Esophagus squamous epithelium (tissue), 5 donors: ENCODE results near the gene ANKRD42. TPM values are rescaled to one million over a fixed set of nuclear protein-coding genes. Genes with fewer than 3 reads are reported as not detected.

Source experiments
- DNase-seq: peaks from one replicate; lab custom pipeline; 2025; lab: John Stamatoyannopoulos, UW
- H3K27ac ChIP-seq, 4 donors: fragments of 200-600 bp; sonication (generic); one replicate each; pipeline ENCODE4 v1.5.1; 2016 to 2019; ENCODE audit warnings: mild to moderate bottlenecking in 1 of 4
- H3K27me3 ChIP-seq, 4 donors: fragments of 200-600 bp; sonication (generic); 1 replicate in 3 of 4; 2 replicates in 1 of 4; pipeline versions ENCODE4 v1.5.1 to v1.6.0; 2017 to 2021; ENCODE audit warnings: antibody characterized with exemption in 1 of 4
- H3K36me3 ChIP-seq, 3 donors: fragments of 200-600 bp; sonication (generic); one replicate each; pipeline ENCODE4 v1.5.1; 2016 to 2019
- H3K4me1 ChIP-seq, 3 donors: fragments of 200-600 bp; sonication (generic); one replicate each; pipeline ENCODE4 v1.5.1; 2017 to 2019
- H3K4me3 ChIP-seq, 4 donors: fragments of 200-600 bp; sonication (generic); 1 replicate in 3 of 4; 2 replicates in 1 of 4; pipeline ENCODE4 v1.5.1; 2016 to 2019; ENCODE audit warnings: mild to moderate bottlenecking in 2 of 4, moderate library complexity in 1 of 4
- H3K9me3 ChIP-seq, 3 donors: fragments of 200-600 bp; sonication (generic); one replicate each; pipeline ENCODE4 v1.5.1; 2016 to 2019
- CTCF ChIP-seq, 6 experiments: fragments of 450-650 bp in 4 of 6; fragments of 200-600 bp in 2 of 6; sonication (generic) in 2 of 6; IDR thresholded peaks; one replicate each; pipeline ENCODE4 v1.5.1; 2016 to 2019; ENCODE audit warnings: antibody characterized with exemption in 6 of 6, mild to moderate bottlenecking in 4 of 6, moderate library complexity in 4 of 6
- POLR2A ChIP-seq, 4 donors: fragments of 450-650 bp; IDR thresholded peaks; one replicate each; pipeline ENCODE4 v1.6.1; 2017; ENCODE audit warnings: antibody characterized with exemption in 4 of 4, mild to moderate bottlenecking in 4 of 4, moderate library complexity in 3 of 4
- WGBS, 2 donors: methylation state at CpG; one replicate each; pipeline ENCODE4 v1.1.5; 2018; 5-methylcytosine and 5-hydroxymethylcytosine counted together
- intact Hi-C: fragments of 100-400 bp; cut with DNase I; formaldehyde crosslinking; loops from one replicate; pipeline ENCODE4 v1.15.0; 2022
- total RNA-seq, 4 donors: library from RNA; depleted of rRNA; stranded (reverse); fragments of >200 nt; gene quantifications; one replicate each; pipeline ENCODE4 v1.1.0, GENCODE V29; 2016
- donor health status: DM: yes; HTN: yes; CAD: no.

ANKRD42 gene
- total RNA-seq, 4 donors from 2014 or later = 3.9 to 7.4 (median 5.2) TPM

DNA sequence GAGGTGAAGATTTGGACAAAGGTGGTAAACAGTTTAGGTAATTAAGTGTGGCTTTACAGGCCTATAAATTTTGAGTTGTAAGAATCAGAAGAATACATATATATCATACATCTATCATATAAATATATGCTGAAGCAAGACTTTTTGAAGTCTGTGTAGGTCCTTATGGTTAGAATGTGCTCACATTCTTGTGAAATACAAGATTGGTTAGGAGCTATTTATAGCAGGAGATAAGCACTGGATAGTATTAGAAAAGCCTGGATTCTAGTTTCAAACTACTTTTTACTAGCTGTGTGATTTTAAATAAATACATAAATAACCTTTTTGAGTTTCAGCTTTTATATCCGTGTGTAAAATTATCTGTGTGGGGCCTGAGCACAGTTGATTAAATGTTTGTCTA lies 42.3 kb downstream of the ANKRD42 start:
- DNase-seq = no peak
- H3K27ac ChIP-seq = no peak overlapping the region
- no peaks in the 10 kb centered on the region for H3K9me3 ChIP-seq
- WGBS, 2 donors = 64 to 74% methylated on average over 1 of the region's 1 CpG
- H3K4me3 ChIP-seq = no peak overlapping the region
- TF ChIP-seq CTCF (IDR thresholded peaks at IDR 0.05) (no peak), POLR2A (IDR thresholded peaks at IDR 0.05) (no peak)
- H3K27me3 ChIP-seq = no peaks in the 10 kb centered on the region
- no peaks in the 10 kb centered on the region for H3K4me1 ChIP-seq
- intact Hi-C loops = no loop called here
- H3K36me3 ChIP-seq = peaks cover 0 to 6% (median 0%) of the 10 kb centered on the region in 3 donors

GRCh38 chr11:83238111-83238510 lies 44.6 kb downstream of the ANKRD42 start:
- TF ChIP-seq POLR2A (IDR thresholded peaks at IDR 0.05) = no peak
- TF ChIP-seq CTCF (IDR thresholded peaks at IDR 0.05) = no peak
- WGBS, 2 donors = 47 to 51% methylated on average over 3 of the region's 3 CpGs
- Histone ChIP-seq H3K4me3 (no peak overlapping the region), H3K4me1 (no peaks in the 10 kb centered on the region), H3K27me3 (no peaks in the 10 kb centered on the region), H3K36me3 (peaks cover 0 to 6% (median 0%) of the 10 kb centered on the region in 3 donors), H3K27ac (no peak overlapping the region), H3K9me3 (no peaks in the 10 kb centered on the region)
- intact Hi-C loops = no loop called here
- DNase-seq = no peak

GRCh38 chr11:83241291-83241946 lies 47.9 kb downstream of the ANKRD42 start:
- 27 to 28% methylated on average over 5 of the region's 5 CpGs for WGBS, 2 donors
- H3K9me3 ChIP-seq = no peaks in the 10 kb centered on the region
- TF ChIP-seq POLR2A (IDR thresholded peaks at IDR 0.05) (no peak), CTCF (IDR thresholded peaks at IDR 0.05) (peak in 5 of 6 experiments; percentile 28 to 55 (median 38))
- intact Hi-C loops = no loop called here
- no peak overlapping the region for H3K27ac ChIP-seq
- H3K4me1 ChIP-seq = no peaks in the 10 kb centered on the region
- no peak for DNase-seq
- peaks cover 0 to 3% (median 0%) of the 10 kb centered on the region in 3 donors for H3K36me3 ChIP-seq
- no peak overlapping the region for H3K4me3 ChIP-seq
- H3K27me3 ChIP-seq = no peaks in the 10 kb centered on the region

- Histone ChIP-seq H3K27ac (no peak overlapping the region), H3K27me3 (no peaks in the 10 kb centered on the region), H3K36me3 (no peaks in the 10 kb centered on the region), H3K4me1 (peaks cover 0 to 9% (median 0%) of the 10 kb centered on the region in 3 donors), H3K4me3 (no peak overlapping the region), H3K9me3 (no peaks in the 10 kb centered on the region)
- no peak for DNase-seq
- TF ChIP-seq CTCF (IDR thresholded peaks at IDR 0.05) (no peak), POLR2A (IDR thresholded peaks at IDR 0.05) (no peak)
- intact Hi-C loops = no loop called here
- WGBS, 2 donors = 88 to 100% methylated on average over 1 of the region's 1 CpG
Observed at GRCh38 chr11:83249445-83249844, 55.9 kb downstream of the ANKRD42 start.

DNA sequence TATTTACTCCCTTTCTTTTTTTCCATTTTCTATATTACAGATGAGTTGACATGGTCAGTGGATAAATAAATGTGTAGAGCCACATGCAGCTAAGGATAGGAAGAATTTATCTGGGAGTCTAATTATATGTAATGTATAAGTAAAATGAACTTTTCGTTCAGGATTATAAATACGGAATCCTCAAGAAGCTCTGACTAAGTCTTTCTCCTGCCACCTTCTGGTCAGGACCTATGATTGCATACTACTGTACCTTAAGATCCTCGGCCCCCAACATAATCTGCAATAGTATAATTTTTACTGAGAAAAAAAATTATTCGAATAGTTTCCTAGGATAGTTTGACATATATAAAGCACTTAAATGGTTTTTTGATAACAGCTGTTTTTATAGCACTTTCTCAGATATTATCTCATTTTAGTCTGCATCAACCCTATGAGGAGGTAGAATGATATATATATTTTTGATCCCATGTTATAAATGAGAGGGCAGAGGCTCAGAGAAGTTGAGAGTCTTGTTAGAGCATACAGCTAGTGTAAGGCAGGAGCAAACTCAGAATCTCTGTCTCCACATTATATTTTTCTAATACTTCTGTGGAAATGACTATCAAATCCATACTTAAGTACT lies 56.6 kb downstream of the ANKRD42 start:
- Histone ChIP-seq H3K36me3 (no peaks in the 10 kb centered on the region), H3K27ac (no peak overlapping the region), H3K4me3 (no peak overlapping the region), H3K9me3 (no peaks in the 10 kb centered on the region), H3K27me3 (no peaks in the 10 kb centered on the region), H3K4me1 (peaks cover 0 to 9% (median 0%) of the 10 kb centered on the region in 3 donors)
- TF ChIP-seq POLR2A (IDR thresholded peaks at IDR 0.05) (no peak), CTCF (IDR thresholded peaks at IDR 0.05) (peak in 5 of 6 experiments; percentile 53 to 68 (median 62))
- no peak for DNase-seq
- 4 to 6% methylated on average over 4 of the region's 4 CpGs for WGBS, 2 donors
- intact Hi-C loops = no loop called here
